Uterus (tissue), 4 donors: ENCODE data around the gene CIAO2B. TPM values are rescaled to one million over a fixed set of nuclear protein-coding genes. Genes with fewer than 3 reads are reported as not detected.

Experiments used
- DNase-seq, 2 donors: peaks; one replicate each; pipeline ENCODE4 v3.0.0-alpha.2; 2019 to 2020
- H3K27ac ChIP-seq, 2 donors: fragments of 200-600 bp; sonication (generic); 1 replicate in 1 of 2; 2 replicates in 1 of 2; pipeline ENCODE4 v1.5.1; 2016 to 2018
- H3K27me3 ChIP-seq, 2 donors: fragments of 200-600 bp; sonication (generic); one replicate each; pipeline ENCODE4 v1.5.1; 2018 to 2019; ENCODE audit warnings: control low read depth in 1 of 2
- H3K36me3 ChIP-seq, 2 donors: fragments of 200-600 bp; sonication (generic); one replicate each; pipeline ENCODE4 v1.5.1; 2019; ENCODE audit warnings: control low read depth in 1 of 2
- H3K4me1 ChIP-seq, 2 donors: fragments of 200-600 bp; sonication (generic); one replicate each; pipeline ENCODE4 v1.5.1; 2018 to 2019; ENCODE audit warnings: control low read depth in 1 of 2
- H3K4me3 ChIP-seq, 2 donors: fragments of 200-600 bp; sonication (generic); 1 replicate in 1 of 2; 2 replicates in 1 of 2; pipeline ENCODE4 v1.5.1; 2018 to 2019; ENCODE audit warnings: mild to moderate bottlenecking in 1 of 2
- H3K9me3 ChIP-seq, 2 donors: fragments of 200-600 bp; sonication (generic); one replicate each; pipeline ENCODE4 v1.5.1; 2019; ENCODE audit warnings: control low read depth in 1 of 2
- POLR2A ChIP-seq, 2 donors: fragments of 450-650 bp; IDR thresholded peaks; one replicate each; pipeline ENCODE4 v1.6.1; 2016; ENCODE audit warnings: antibody characterized with exemption in 2 of 2, mild to moderate bottlenecking in 1 of 2, moderate library complexity in 1 of 2
- intact Hi-C: fragments of 100-400 bp; cut with DNase I; formaldehyde crosslinking; loops from one replicate; pipeline ENCODE4 v1.15.1; 2023; ENCODE audit warnings: low total_unique reads
- total RNA-seq, 4 donors: library from RNA; depleted of rRNA in 3 of 4; stranded (reverse); fragments of >200 nt in 3 of 4; gene quantifications; one replicate each; pipeline versions ENCODE4 v1.1.0 to v1.2.4, GENCODE V29; 2014 to 2023
- TF ChIP-seq, protein P1 (sequence below), 4 experiments: fragments of 200-600 bp in 2 of 4; fragments of 450-650 bp in 2 of 4; sonication (generic) in 2 of 4; IDR thresholded peaks; one replicate each; pipeline ENCODE4 v1.5.1; 2016 to 2019; ENCODE audit warnings: antibody characterized with exemption in 4 of 4, mild to moderate bottlenecking in 2 of 4, moderate library complexity in 1 of 4
- donor health status: DM: yes; HTN: yes; CAD: no.

The CIAO2B gene
- total RNA-seq, 4 donors from 2014 or later = 15.9 to 76.8 (median 74.2) TPM

GRCh38 chr16:66889622-66890021, 44.6 kb downstream of the CIAO2B start:
- TF ChIP-seq, protein P1, sequence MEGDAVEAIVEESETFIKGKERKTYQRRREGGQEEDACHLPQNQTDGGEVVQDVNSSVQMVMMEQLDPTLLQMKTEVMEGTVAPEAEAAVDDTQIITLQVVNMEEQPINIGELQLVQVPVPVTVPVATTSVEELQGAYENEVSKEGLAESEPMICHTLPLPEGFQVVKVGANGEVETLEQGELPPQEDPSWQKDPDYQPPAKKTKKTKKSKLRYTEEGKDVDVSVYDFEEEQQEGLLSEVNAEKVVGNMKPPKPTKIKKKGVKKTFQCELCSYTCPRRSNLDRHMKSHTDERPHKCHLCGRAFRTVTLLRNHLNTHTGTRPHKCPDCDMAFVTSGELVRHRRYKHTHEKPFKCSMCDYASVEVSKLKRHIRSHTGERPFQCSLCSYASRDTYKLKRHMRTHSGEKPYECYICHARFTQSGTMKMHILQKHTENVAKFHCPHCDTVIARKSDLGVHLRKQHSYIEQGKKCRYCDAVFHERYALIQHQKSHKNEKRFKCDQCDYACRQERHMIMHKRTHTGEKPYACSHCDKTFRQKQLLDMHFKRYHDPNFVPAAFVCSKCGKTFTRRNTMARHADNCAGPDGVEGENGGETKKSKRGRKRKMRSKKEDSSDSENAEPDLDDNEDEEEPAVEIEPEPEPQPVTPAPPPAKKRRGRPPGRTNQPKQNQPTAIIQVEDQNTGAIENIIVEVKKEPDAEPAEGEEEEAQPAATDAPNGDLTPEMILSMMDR (IDR thresholded peaks at IDR 0.05) = no peak
- no peak for TF ChIP-seq POLR2A (IDR thresholded peaks at IDR 0.05)
- no peak overlapping the region for H3K4me3 ChIP-seq
- no peaks in the 10 kb centered on the region for H3K9me3 ChIP-seq
- H3K27me3 ChIP-seq = no peaks in the 10 kb centered on the region
- DNase-seq = no peak
- no peaks in the 10 kb centered on the region for H3K4me1 ChIP-seq
- peak overlapping the region in 1 of 2 donors; percentile 48 for H3K27ac ChIP-seq
- no peaks in the 10 kb centered on the region for H3K36me3 ChIP-seq
- intact Hi-C loops = no loop called here

GRCh38 chr16:66888647-66889615, 45.3 kb downstream of the CIAO2B start:
- intact Hi-C loops = no loop called here
- Histone ChIP-seq H3K4me1 (no peaks in the 10 kb centered on the region), H3K4me3 (no peak overlapping the region), H3K9me3 (no peaks in the 10 kb centered on the region), H3K27ac (peak overlapping the region in 1 of 2 donors; percentile 48), H3K36me3 (no peaks in the 10 kb centered on the region), H3K27me3 (no peaks in the 10 kb centered on the region)
- no peak for DNase-seq
- TF ChIP-seq POLR2A (IDR thresholded peaks at IDR 0.05) = no peak
- TF ChIP-seq, protein P1 (IDR thresholded peaks at IDR 0.05) = no peak

DNA sequence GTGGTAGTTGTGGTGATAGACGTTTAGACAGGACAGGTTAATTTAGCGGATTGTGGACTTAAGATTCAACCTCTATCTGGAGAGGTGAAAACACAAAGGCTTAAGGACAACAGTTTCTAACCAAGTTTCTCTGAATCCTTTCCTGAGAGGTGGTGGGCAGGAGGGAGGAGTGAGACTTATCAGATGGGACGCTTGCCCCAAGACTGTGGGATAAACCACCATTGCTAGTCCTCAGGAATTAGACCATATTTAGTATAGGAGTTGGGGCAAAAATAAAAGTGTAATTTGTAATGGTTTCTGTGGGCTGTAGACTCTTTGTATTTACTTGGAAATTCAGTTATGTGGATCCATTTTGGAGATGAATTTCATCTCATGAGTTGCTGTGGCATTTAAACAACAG, 47.3 kb downstream of the CIAO2B start:
- DNase-seq = no peak
- no peaks in the 10 kb centered on the region for H3K27me3 ChIP-seq
- no peaks in the 10 kb centered on the region for H3K9me3 ChIP-seq
- H3K36me3 ChIP-seq = no peaks in the 10 kb centered on the region
- H3K27ac ChIP-seq = no peak overlapping the region
- H3K4me3 ChIP-seq = no peak overlapping the region
- no peak for TF ChIP-seq POLR2A (IDR thresholded peaks at IDR 0.05)
- TF ChIP-seq, protein P1 (IDR thresholded peaks at IDR 0.05) = no peak
- no peaks in the 10 kb centered on the region for H3K4me1 ChIP-seq
- intact Hi-C loops = no loop called here

GRCh38 chr16:66886321-66886720, 47.9 kb downstream of the CIAO2B start:
- TF ChIP-seq, protein P1 (IDR thresholded peaks at IDR 0.05) = no peak
- no peak for TF ChIP-seq POLR2A (IDR thresholded peaks at IDR 0.05)
- intact Hi-C loops = no loop called here
- DNase-seq = no peak
- Histone ChIP-seq H3K4me1 (peaks cover 0 to 4% of the 10 kb centered on the region in 2 donors), H3K36me3 (no peaks in the 10 kb centered on the region), H3K4me3 (no peak overlapping the region), H3K9me3 (no peaks in the 10 kb centered on the region), H3K27ac (no peak overlapping the region), H3K27me3 (no peaks in the 10 kb centered on the region)

GRCh38 chr16:66885491-66885890, 48.7 kb downstream of the CIAO2B start:
- no peaks in the 10 kb centered on the region for H3K9me3 ChIP-seq
- H3K4me1 ChIP-seq = peaks cover 0 to 5% of the 10 kb centered on the region in 2 donors
- DNase-seq = peak in 1 of 2 donors; percentile 14
- TF ChIP-seq, protein P1 (IDR thresholded peaks at IDR 0.05) = no peak
- no peak for TF ChIP-seq POLR2A (IDR thresholded peaks at IDR 0.05)
- no peak overlapping the region for H3K4me3 ChIP-seq
- H3K27ac ChIP-seq = no peak overlapping the region
- H3K27me3 ChIP-seq = no peaks in the 10 kb centered on the region
- no peaks in the 10 kb centered on the region for H3K36me3 ChIP-seq
- intact Hi-C loops = no loop called here
